ACHN (cell line): ENCODE results near the gene IQCK.

Experiments used
- DNase-seq: peaks from one replicate; pipeline ENCODE4 v3.0.0-alpha.2; 2015
- in situ Hi-C: cut with HindIII; loops from 2 replicates; pipeline ENCODE4 v1.10.0; 2017; ENCODE audit warnings: low sequenced_read_pairs, low pct_ligation_motif_present, low pct_unique_long_range_greater_than_20kb

The IQCK gene

DNA sequence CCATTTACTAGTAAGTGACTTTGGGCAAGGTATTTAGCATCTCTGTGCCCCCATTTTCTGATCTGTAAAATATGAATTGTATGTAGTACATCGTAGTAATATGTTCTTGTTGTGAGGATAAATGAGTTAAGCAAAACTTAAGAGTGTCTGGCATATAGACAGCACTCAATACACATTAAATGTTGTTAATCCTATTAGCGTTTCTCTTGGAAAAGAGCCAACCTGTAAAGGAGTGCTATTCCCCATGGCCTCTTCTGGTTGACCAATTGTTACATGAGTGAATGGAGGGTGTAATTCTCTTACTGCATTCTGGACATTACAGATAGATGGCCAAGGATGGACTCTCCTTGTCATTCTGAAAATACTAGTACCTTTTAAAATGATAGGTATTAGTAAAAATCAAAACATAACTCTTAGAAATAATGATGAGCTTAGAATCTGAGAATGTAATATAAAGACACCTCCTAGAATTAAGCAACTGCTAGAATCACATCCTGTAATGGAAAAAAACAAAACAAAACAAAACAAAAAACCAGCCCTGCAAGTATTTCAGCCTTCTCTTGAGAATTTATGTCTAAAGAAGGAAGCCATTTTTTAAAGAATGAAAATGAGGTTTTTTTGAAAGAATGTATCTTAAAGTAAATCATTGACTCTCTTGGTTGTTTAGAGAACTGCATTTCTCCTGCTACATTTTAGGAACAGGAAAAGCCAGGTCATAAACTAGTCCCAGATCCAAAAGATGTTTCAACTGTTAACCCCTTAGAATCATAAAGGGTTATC is 30.5 kb downstream of the IQCK start:
- in situ Hi-C loops = no loop called here
- no peak for DNase-seq

DNA sequence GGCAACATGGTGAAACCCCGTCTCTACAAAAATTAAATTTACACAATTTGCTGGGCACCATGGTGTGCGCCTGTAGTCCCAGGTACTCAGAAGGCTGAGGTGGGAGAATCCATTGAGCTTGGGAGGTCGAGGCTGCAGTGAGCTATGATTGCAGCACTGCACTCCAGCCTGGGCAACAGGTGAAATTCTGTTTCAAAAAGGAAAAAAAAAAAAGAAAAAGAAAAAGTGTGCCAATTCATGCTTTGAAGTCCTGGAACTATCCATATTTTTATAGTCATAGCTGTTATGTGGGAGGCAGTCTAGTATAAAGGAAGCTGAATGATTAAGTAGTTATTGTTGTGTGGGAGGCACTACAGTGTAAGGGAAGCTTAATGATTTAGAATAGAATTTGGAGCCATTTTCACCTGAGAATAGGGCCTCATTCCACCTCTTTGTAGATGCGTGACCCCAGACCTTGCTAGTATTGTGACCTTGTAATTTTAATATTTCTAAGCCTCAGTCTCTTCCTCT is 31.6 kb downstream of the IQCK start:
- in situ Hi-C loops = no loop called here
- no peak for DNase-seq

DNA sequence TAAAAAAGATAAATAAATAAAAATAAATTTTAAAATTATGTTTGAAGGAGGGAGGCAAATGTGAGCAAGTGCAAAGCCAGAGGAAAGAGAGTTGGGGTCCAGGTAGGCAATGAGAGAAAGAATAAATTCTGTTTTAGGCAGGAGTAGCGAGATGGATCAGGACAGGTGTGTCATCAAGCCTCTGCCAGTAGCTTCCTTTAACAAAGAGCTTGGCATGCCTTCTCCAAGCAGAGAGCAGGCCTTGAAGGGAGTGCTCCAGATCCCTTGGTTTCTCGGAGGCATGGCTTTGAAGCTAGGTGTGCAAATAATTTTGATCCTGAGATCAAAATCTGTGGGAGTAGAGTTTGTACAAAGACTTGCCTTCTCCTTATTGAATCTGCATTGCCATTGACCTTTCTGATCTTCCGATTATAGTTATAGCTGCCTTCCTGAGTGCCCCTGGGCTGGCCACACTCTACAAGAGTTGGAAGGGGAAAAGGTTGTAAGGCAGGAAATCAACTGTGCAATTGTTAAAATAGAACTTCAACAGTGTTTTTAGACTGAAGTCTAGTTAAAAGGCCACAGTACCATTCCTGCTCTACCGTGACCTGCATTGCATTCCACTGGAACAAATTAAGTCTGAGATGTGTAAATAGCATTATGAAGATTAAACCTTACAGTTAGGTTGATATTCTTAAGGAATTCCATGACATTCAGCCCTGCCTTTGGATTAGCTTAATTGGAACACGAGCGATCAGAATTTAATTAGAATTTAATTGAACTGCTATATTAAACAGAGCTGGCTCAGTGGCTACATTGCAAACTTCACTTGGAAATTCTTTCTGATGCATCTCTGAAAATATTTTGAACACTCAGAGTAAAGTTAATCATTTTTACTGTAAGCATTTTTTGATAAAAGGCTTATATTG is 33.7 kb downstream of the IQCK start:
- DNase-seq = no peak
- in situ Hi-C loops = no loop called here

DNA sequence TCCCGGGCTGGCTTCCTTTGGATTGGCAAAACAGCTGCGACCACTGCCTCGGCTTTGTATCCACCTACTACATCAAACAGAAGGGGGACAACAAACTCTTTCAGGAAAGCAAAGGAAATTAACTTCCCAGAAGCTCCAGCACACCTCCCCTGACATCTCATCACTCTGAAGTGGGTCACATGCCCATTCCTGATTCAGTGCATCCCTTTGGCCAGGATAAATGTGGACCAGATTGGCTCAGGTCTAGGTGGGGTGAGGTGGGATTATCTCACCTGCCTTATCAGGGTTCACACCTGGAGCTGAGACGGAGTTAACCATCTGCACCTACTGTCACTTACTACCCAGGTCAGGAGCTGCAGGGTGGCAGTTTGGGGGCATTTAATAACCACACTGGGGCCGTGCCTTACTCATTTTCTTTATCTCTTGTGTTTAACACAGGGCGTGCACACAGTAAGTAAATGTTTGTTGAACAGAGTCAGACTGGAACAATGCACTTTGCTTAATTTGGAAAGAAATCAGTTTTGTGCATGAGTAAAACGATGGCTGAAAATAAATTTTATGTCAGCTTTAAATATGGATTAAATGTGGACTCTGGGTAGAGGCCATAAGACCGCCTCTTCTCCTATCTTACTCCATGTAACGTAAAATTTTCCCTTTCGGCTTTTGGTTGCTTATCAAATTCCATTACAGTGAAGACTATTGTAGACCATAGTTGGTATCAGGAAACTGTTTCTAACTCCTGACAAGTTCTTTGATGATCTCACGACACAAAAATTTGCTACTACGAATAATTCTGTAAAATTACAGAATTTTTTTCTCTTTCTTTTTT is 36.0 kb downstream of the IQCK start:
- DNase-seq = no peak
- in situ Hi-C loops = no loop called here

DNA sequence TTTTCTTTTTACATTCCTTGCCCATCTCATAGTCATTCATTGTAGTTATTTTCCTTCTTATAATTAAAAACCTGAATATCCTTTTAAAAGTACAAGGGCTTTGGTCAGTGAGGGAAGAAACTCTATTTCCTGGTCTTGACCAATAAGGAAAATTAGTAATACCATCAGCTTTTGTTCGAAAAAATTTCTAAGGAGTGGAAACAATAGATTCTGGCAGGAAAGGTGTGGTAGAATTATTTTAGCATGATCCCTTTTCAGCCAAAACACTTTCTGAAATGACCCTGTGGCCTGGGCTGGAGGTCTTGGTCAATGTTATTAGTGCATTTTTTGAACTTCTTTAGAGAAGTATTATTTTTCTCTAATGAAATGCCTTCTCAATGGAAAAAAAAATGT is 36.6 kb downstream of the IQCK start:
- no peak for DNase-seq

DNA sequence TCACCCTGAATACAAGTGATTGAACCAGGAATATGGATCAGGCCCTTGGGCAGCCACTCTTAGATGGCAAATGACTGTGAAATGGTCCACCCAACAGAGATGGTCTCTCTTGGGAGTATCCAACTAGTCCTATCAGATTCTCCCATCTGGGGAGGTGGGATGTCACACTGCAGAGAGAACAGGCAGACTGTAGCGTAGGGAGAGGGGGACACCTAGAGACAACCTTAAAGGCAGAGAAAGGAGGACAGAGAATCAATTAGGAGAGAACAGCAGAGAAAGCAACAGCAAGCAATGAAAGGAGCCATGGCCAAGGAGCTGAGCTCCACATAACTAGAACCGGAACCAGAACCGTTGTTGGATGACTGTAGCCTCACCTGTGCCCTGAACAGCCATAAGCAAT is 37.2 kb downstream of the IQCK start:
- in situ Hi-C loops = no loop called here
- no peak for DNase-seq

More for the DNA sequence above, 36.6 kb downstream of the IQCK start:
- in situ Hi-C loops = no loop called here

DNA sequence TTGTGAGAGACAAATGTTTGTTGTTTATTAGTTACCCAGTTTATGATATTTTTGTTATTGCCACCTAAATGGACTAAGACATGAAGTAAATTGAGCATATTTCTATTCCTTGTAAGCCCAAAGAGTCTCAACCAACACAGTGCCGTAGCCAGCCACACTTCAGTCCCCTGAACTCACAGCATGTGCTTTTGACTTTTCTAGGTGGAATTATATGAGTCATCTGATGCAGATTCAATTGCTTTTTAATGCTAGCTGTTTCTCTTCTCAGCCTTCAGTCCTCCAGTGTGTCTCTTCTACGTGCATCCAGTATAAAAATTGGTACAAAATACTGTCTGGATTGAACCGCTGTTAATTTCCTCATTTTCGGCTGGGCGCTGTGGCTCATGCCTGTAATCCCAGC is 39.0 kb downstream of the IQCK start:
- DNase-seq = no peak
- in situ Hi-C loops = no loop called here

DNA sequence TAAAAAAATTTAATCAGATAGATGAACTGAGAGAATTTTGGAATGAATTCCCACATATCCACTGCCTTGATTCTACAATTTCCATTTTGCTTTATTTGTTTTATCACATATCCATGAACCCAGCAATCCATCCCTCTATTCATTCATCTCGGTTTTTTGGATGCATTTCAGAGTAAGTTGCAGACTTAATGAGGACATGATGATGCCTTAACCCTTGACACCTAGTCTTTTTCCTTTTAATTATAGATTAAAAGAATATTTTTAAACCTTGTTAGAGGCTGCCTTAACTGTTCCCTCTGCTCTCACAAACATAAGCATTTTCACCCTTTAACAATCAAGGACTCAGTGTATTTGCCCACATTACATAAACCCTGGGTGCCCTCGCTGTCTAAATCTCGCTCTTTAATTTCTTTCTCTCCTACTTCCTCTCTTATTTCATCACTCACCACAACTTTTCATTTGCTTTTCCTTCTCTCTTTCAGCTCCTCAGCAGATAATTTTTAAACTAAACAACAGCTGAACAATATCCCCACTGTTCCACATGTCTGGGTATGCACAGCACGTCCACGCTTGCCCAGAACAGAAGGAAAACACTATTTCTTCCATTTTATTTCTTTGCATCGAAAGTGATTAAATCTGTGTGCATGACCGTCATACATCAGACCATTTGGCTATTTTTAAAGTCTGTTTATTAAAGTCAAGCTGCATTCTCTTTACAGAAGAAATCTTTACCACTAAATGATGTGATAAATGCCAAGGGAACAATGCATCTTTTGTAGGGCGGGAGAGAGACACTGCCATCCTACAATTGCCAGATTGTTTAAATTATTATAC is 39.9 kb downstream of the IQCK start:
- in situ Hi-C loops = no loop called here
- no peak for DNase-seq

DNA sequence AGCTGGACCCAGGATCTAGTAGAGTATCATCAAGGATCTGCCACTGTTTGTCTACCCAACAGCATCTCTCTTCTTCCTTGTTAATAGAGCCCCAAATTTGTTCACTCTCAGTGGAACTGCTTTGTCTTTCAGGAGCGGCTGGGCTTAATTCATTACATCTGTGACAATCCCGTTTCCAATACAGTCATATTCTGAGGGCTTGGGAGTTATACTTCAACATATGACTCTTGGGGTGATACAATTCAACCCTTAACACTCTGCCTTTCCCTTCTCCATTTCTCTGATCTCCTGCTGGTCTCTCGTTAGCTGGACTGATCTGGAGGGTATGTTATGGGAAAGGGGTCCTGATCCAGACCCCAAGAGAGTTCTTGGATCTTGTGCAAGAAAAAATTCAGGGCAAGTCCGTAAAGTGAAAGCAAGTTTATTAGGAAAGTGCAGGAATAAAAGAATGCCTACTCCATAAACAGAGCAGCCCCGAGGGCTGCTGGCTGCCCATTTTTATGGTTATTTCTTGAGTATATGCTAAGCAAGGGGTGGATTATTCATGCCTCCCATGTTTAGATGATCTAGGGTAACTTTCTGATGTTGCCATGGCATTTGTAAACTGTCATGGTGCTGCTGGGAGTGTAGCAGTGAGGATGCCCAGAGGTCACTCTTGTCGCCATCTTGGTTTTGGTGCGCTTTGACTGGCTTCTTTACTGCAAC is 42.4 kb downstream of the IQCK start:
- no peak for DNase-seq
- in situ Hi-C loops = no loop called here

DNA sequence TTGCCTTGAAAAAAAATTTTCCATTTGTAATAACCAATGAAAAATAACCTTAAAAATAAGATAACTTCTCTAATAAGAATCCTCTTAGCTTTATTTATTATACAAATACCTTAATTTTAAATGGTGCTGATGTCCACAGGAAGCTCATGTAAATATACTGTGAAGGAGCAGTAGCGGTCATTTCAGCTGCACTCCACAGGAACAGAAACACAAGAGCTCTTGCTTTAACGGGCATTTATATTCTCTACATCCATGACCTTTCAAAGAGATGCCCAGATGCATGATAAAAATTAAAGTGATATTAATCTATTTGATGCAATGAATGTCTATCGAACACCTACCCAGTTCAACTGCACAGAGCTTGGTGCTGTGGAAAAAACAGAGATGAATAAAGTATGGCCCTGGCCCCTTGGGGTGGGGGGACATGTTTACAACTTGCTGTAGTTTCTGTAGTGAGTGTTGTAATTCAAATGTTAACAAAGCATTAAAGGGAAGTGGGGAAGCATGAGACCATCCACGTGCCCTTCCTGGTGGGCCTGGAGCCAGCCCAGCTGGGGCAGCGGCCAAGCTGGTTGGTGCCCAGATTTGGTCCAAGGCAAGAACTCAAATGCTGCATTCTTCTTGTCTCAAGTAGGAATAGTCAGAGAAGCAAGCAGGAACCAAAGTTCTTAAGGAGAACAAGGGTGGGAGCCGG is 47.9 kb downstream of the IQCK start:
- no peak for DNase-seq
- in situ Hi-C loops = no loop called here

DNA sequence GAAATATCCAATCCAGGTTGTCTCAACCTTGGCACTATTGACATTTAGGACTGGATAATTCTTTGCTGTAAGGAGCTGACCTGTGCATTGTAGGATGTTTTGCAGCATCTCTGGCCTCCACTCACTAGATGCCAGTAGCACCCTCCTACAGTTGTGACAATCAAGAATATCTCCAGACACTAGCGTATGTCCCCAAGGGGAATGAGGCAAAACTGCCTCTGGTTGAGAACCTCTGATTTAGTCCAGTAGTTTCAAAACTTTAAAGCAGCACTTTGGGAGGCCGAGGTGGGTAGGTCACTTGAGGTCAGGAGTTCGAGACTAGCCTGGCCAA is 48.4 kb downstream of the IQCK start:
- in situ Hi-C loops = no loop called here
- no peak for DNase-seq

DNA sequence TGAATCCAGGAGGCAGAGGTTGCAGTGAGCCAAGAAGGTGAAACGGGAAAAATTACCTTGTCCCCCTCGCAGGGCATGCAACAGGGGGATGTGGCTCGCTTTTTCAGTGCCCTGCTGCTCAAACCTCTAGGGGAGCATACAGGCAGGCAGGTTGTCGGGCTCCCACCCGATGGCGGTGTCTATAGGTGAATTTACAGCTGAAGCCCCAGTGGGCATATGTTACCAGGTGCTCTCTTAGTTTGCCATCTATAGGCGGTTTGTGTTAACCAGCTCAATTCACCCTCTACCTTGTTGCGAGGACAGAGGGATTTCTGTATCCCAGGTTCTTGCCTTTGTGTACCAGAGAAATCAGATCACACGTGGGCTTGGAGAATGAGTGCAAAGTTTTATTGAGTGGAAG is 48.9 kb downstream of the IQCK start:
- no peak for DNase-seq
- in situ Hi-C loops = no loop called here

DNA sequence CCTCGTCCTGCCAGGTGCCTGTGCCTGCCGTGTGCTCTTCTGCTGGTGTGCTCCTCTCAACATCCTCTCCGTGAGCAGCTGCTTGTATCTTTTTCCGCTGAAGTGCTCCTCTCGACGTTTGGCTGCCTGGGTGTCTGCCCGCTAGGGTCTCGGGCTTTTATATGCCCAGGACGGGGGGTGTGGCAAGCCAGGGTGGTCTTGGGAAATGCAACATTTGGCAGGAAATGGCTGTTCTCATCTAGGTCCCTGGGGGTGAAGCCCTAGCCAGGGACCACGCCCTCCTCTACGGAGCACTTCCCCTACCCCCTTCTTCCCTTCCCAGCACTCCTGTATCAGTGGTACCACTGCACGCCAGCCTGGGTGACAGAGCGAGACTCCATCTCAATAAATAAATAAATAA is 49.4 kb downstream of the IQCK start:
- in situ Hi-C loops = no loop called here
- no peak for DNase-seq

DNA sequence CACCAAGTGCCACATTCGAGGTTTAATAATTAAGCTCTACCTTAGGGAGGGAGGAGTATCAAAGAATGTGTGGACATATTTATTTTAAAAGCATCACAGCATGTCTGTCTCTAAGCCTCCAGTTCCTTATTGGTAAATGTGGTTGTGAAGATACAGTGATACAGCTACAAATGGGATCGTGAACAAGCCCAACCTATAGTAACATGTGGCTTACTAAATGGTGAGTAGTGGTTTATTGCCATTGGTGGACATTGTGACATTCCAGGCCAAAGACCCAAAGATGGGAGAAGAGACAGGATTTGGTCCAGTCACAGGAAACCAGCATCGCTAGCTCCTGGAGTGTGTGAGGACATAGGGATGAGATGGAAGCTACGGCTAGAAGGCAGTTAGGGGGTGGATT is 51.2 kb downstream of the IQCK start:
- in situ Hi-C loops = no loop called here
- no peak for DNase-seq

DNA sequence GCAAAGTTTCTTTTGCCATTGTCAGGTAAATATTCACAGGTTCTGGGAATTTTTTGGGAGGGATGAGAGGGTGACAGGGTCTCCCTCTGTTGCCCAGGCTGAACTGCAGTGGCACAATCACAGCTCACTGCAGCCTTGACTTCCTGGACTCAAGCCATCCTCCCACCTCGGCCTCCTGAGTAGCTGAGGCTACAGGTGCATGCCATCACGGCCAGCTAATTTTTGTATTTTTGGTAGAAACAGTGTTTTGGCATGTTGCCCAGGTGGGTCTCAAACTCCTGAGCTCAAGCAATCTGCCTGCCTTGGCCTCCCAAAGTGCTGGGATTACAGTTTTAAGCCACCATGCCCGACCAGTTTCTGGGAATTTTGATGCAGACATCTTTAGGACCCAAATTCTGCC is 53.0 kb downstream of the IQCK start:
- in situ Hi-C loops = no loop called here
- no peak for DNase-seq

DNA sequence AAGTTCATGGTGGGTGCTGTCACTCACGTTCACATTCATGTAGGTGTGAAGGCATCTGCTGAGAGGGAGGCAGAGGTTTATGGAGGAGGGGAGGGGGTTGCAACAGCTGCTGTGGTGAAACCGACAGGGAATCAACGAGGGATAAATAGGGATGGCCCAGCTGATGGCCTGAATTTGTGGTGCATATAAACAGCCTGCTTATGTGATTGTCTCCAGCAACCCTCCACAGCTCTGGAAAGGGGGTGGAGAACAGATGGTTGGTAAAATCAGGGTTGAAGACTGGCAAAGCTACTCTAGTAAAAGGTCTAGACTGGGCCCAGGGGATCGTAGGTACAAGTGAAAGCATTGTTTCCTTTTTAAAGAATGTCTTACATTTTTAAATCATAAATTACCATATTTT is 53.7 kb downstream of the IQCK start:
- no peak for DNase-seq
- in situ Hi-C loops = no loop called here

DNA sequence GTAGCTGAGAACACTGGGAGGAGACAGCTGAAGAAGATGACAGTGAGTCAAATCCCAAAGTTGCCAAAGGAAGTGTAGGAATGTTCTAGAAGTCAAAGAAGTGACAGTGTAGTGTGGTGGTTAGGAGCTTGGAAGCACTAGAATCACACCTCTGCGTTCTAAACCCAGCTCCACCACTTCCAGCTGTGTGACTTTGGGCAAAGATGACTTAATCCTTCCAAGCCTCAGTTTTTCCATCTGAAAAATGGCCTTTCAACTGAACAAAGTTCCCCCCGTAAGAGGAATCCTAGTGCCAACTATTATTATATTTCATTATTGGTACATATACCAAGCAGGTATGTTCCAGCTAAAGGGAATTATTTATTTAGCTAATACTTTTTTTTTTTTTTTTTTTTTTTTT is 56.0 kb downstream of the IQCK start:
- DNase-seq = no peak
- in situ Hi-C loops = no loop called here
